Lung microvascular endothelial cell (primary cell): ENCODE measurements around the gene ID3. TPM values are rescaled to one million over a fixed set of nuclear protein-coding genes. Genes with fewer than 3 reads are reported as not detected.
"Not testable (repeated sequence)": the region's sequence is repeated elsewhere in the genome, so short reads cannot be mapped to it uniquely, and the experiment has no call there.

Experiments
- DNase-seq, 2 donors: peaks; one replicate each; pipeline versions ENCODE4 v3.0.0 to v3.0.0-alpha.2; 2010; ENCODE audit warnings: low read depth in 2 of 2
- total RNA-seq: library from RNA; depleted of rRNA; stranded (reverse); fragments of >200 nt; gene quantifications from 2 replicates; pipeline ENCODE4 v1.2.1, GENCODE V29; 2014

ID3 gene
- total RNA-seq, 1 donor from 2014 or later: 479 TPM

DNA sequence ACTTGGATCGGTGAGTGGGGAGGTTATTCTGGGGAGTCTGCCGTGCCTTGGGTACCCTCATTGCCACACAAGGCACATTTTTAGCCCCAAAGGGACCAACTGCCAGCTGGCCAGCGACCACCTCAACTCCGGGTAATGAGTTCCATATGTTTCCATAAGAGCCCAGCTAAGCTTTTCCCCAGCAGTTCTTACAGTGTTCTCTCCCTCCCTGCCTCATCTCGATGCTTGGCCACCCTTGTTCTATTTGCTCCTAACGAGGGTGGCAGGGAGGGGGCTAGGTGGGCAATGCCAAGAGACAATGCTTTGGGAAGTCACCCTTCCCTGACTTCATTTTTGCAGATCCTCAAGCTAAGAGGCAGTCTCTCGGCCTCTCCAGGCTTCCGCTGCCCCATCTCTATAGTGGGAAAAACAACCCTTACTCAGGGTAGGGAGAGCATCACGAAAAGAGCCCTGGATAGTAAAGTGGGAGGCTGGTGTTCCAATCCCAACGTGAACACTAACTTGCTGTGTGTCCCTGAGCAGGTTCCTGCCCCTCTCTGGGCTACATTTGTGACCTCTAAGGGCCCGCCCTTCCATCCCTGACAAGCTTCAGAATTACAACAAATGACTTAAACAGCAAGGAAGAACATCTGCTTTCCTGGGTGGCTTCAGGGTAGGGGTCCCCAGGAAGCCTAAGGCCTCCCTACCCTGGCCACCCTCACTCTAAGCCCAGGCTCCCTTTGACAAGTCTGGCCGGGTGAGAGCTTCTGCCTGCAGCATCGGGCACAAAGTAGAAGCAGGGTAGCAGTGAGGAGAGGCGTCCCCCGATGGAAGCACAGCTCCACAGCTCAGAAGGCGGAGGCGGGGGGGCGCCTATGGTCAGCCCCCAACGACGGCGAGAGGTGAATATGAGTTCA is 5.8 kb downstream of the ID3 start:
- DNase-seq: peak; percentile 44 to 48

DNA sequence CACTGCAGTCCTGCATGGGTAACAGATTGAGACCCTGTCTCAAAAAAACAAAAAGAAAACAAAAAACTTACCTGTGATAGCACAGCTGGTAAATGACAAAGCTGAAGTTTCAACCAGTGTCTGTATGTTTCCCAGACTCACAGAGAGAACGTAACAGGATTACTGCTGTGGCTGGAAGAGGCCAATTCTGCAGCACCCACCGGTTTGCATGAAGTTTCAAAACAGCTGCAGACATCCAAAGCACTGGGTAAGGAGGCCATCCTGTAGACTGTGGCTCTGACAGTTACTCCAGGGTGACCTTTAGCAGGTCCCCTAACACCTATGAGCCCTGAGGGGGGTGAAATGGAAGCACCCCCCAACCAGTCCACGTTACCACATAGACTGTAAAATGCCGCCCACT is 7.5 kb downstream of the ID3 start:
- no peak for DNase-seq

GRCh38 chr1:23548704-23549143 is 10.6 kb downstream of the ID3 start:
- peak; percentile 15 to 62 for DNase-seq

DNA sequence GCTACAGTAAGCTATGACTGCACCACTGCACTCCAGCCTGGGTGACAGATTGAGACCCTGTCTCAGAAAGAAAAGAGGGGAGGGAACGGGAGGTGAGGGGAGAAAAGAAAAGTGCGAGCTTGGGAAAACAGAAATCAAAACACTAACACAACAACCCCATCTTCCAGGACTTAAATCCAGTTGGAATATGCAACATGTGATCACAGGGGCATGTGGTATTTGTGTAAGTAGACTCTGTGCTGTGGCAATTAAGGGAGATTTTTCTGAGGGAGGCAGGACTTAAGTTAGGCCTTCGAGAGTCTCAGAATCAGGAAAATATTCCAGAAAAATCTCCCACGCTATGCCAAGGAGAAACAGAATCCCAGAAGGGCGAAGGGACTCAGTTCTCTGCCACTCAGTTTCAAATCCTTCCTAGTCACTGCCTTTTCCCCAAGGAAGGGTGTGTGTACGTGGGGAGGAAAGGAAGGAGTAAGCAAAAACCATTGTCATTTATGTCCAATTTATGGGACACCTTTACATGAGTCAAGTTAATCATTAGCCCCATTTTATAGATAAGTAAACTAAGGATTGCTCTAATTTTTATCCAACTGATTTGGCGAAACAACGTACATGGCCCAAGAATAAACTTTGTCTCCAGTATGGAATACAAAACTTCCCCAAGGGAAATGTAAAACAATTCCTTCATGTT is 12.3 kb downstream of the ID3 start:
- DNase-seq: no peak

- DNase-seq: no peak
These were observed 13.4 kb downstream of the ID3 start for GRCh38 chr1:23545851-23546250.

- peak; percentile 84 to 89 for DNase-seq
These were observed 14.6 kb downstream of the ID3 start for GRCh38 chr1:23544444-23545389.

DNA sequence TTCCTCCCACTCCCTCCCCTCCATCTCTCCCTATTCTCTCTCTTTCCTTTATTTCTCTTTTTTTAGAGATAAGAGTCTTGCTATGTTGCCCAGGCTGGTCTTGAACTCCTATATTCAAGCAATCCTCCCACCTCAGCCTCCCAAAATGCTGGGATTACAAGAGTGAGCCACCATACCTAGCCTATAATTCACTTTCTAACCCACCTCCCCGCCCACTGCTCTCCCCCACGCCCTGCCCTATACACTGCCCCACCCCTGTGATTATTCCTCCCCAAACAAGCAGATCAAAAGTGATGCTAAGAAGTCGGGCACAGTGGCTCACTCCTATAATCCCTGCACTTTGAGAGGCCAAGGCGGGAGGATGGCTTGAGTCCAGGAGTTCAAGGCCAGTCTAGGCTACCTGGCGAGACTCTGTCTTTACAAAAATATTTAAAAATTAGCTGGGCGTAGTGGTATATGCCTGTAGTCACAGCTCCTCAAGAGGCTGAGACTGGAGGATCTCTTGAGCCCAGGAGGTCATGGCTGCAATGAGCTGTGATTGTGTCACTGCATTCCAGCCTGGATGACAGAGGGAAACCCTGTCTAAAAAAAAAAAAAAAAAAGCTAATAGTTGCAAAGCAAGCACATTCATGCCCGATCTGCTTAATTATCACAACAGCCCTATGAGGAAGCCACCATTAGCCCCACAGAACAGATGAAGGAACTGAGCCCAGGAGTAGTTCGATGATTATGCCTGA is 15.4 kb downstream of the ID3 start:
- DNase-seq: no peak

GRCh38 chr1:23542940-23543339 is 16.4 kb downstream of the ID3 start:
- DNase-seq: not testable (repeated sequence)

GRCh38 chr1:23539698-23540266 is 19.5 kb downstream of the ID3 start:
- DNase-seq: peak; percentile 67 to 89

DNA sequence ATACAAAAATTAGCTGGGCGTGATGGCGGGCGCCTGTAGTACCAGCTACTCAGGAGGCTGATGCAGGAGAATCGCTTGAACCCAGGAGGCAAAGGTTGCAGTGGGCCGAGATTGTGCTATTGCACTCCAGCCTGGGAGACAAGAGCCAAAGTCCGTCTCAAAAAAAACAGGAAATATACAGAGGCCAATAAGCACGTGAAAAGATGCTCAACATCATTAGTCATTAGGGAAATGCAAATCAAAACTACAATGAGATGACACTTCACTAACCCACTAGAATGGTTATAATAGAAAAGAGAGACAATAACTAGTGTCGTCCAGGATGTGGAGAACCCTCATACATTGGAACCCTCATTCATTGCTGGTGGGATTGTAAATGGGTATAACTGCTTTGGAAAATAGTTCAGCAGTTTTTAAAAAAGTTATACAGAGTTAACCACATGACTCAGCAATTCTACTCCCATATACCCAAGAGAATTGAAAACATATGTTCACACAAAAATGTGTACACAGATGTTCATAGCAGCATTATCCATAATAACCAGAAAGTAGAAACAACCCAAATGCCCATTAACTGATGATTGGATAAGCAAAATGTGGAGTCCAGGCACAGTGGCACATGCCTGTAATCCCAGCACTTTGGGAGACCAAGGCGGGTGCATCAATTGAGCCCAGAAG is 21.9 kb downstream of the ID3 start:
- DNase-seq: peak in 1 of 2 donors; percentile 47

GRCh38 chr1:23533246-23534023 is 25.9 kb downstream of the ID3 start:
- no peak for DNase-seq

DNA sequence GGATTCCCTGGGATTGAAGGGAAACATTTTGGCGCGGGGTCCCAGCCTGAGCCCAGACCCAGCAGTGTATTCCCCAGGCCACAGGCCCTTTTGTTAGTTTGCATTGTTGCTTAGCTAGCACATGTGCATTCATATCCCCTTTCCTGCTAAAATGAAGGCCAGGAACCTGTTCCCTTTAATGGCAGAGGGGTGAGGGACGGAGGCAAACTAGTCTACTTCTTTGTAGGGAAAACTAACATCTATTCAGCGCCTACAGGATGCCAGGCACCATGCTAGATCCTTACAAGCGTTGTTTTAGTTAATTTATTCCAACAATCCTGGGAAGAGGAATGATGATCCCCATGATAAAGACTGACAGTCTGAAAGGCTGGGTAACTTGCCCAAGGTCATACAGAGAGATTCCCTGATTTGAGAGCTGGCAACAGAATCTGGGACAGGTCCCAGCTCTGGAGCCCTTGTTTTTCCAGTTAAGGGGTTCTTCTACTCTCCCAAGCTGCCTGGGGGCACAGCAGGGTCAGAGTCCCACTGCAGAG is 27.7 kb downstream of the ID3 start:
- no peak for DNase-seq

DNA sequence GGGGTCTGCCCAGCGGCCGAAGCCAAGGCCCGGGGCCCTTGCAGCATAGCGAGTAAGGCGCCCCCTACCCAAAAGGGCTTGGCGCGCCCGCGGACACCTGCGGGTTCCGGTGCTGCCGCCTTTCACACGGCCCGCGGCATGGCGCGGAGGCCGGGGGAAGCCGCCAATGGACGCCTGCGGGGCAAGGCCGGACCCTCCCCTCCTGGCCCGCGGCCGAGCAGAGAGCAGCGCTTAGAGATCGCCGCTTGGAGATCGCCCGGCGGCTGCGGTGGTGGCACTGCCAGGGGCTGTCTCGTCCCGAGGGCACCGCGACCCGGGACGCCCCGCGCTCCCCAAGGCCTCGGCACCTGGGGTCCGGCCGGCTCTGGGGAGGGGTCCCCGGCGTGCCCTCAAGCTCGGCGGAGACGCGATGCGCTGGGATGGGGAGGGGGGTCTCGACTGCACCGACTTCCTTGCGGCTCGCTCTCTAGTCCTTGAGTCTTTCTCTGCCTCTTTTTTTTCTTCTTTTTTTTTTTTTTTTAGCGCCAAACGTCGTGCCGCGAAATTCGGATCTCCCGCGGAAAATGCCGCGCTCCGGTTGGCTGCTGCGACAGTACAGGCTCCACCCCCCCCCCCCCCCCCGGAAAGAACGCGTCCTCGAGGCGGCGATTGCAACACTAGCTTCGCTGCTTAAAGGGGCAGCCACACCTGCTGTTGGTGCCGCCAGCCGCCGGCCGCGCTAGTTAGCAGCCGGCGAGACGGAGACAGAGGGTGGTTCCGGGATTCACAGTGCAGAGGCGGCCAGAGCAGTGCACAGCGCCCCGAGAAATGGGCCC is 28.3 kb downstream of the ID3 start, which contains the start of gene E2F2:
E2F2 (minus strand) TSS at position 487 of the 815 bp plus-strand sequence; CDS start at position 47, 440 bp downstream.
- DNase-seq: peak; percentile 82 to 85

DNA sequence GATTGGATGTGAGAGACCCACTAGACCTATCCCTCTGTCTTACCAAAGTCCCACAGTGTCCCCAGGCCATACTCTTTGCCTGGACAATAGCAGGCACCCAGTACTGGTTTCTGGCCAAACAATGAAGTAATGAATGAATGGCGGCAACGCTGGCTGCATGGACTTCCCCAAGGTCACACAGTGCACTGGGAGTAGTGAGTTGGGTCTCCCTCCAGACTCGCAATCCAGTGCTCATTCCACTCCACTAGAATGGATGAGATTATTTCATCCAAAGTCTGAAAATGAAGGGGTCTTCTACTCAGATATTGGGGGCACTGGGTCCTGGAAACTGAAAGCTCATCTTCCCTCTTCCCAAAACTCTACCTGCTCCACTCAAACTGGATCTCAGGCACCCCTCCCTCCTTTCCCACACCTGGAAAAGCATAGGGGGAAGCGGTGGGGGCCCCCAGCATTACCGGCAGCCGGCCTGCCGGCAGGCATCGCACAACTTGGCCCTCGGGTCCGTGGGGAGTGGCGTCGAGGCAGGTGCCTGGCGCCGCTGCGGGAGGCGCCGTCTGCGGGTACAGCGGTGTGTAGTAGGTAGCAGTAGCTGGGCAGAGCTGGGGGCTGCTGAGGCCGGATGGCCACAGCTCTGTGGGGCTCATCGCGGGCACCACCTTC is 29.1 kb downstream of the ID3 start:
- peak in 1 of 2 donors; percentile 15 for DNase-seq

DNA sequence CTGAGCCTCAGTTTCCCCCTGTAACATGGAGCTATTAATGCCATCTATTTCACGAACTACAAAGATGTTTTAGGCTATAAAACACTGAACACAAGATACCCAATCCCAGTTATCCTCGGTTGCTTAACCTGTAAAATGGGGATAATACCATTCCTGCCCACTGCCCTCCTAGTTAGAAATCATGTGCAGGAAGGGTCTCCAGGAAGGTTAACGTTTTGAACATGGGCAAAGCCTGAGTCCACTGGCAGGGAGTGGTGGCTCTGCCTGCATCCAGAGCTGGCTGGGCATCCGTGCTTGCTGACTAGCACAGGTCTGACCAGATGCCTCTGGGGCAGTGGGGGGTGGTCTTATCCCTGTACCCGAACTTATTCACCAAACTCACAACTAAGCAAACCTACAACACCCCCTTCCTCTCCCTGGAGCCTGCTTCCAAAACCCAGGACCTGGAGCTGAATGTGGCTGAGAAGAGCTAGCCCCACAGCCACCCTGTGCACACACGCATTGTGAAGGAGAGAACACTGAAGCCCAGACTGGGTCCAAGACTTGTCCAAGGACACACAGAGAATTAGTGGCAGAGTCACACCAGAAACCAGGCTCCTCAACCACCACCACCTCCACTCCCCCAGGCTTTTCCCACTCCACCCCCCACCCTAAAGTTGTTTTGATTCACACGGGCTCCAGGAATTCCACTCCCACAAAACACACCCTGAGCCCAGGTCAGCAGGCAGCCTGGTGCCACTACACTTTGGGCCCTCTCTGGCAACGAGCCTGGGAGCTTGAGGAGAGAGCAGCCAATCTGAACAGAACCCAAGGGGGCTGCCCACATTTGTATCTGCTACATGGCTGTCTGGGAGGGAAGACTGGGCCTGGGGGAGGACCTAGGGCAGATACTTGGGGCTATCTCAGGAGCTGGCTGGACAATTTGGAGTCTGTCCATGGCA is 29.9 kb downstream of the ID3 start:
- no peak for DNase-seq
